OCI-LY1 (cell line): ENCODE results near the gene LCMT1.

Source experiments
- H2AFZ ChIP-seq: fragments of 200-600 bp; sonication (generic), shearing (Covaris generic); 2 replicates; pipeline ENCODE4 v1.6.0; 2014; ENCODE audit warnings: antibody characterized with exemption, mild to moderate bottlenecking, low read length
- H3F3A ChIP-seq: fragments of 200-600 bp; sonication (generic), shearing (Covaris generic); 2 replicates; pipeline ENCODE4 v1.6.0; 2014; ENCODE audit warnings: mild to moderate bottlenecking, antibody characterized with exemption, low read length, moderate library complexity; ENCODE audit not compliant: insufficient read depth
- H3K27ac ChIP-seq: fragments of 200-600 bp; sonication (generic); 2 replicates; pipeline ENCODE4 v1.5.1; 2014; ENCODE audit warnings: low read length, mixed run types, mild to moderate bottlenecking, low read depth; ENCODE audit not compliant: poor library complexity, severe bottlenecking
- H3K27me3 ChIP-seq: fragments of 200-600 bp; sonication (generic); 2 replicates; pipeline ENCODE4 v1.6.0; 2014; ENCODE audit warnings: antibody characterized with exemption, mild to moderate bottlenecking, low read length, moderate library complexity; ENCODE audit not compliant: insufficient read depth
- H3K36me3 ChIP-seq: fragments of 200-600 bp; sonication (generic); 2 replicates; pipeline ENCODE4 v1.6.1; 2014; ENCODE audit warnings: mild to moderate bottlenecking, antibody characterized with exemption, low read length, moderate library complexity, mixed read lengths; ENCODE audit not compliant: insufficient read depth
- H3K4me1 ChIP-seq: fragments of 200-600 bp; sonication (generic); 2 replicates; pipeline ENCODE4 v1.5.1; 2014; ENCODE audit warnings: mild to moderate bottlenecking, low read length, moderate library complexity; ENCODE audit not compliant: insufficient read depth, severe bottlenecking
- H3K4me2 ChIP-seq: fragments of 200-600 bp; sonication (generic), shearing (Covaris generic); 2 replicates; pipeline ENCODE4 v1.6.1; 2014; ENCODE audit warnings: low read length
- H3K4me3 ChIP-seq: fragments of 200-600 bp; sonication (generic); 2 replicates; pipeline ENCODE4 v1.5.1; 2014; ENCODE audit warnings: low read length, low read depth, mild to moderate bottlenecking, mixed read lengths; ENCODE audit not compliant: poor library complexity, severe bottlenecking
- H3K79me2 ChIP-seq: fragments of 200-600 bp; shearing (Covaris generic); 2 replicates; pipeline ENCODE4 v1.6.1; 2016; ENCODE audit warnings: mixed run types, low read length, mixed read lengths; ENCODE audit not compliant: insufficient read depth
- H3K9ac ChIP-seq: fragments of 200-600 bp; sonication (generic), shearing (Covaris generic); 2 replicates; pipeline ENCODE4 v1.6.1; 2014; ENCODE audit warnings: mild to moderate bottlenecking, low read length, mixed read lengths
- H3K9me2 ChIP-seq: fragments of 200-600 bp; sonication (generic), shearing (Covaris generic); 2 replicates; pipeline ENCODE4 v1.6.1; 2014; ENCODE audit warnings: low read depth, mild to moderate bottlenecking, low read length, mixed read lengths
- H3K9me3 ChIP-seq: fragments of 200-600 bp; shearing (Covaris generic); 2 replicates; pipeline ENCODE4 v1.6.1; 2014; ENCODE audit warnings: low read length, mixed read lengths
- H4K20me1 ChIP-seq: fragments of 200-600 bp; sonication (generic), shearing (Covaris generic); 2 replicates; pipeline ENCODE4 v1.6.0; 2016; ENCODE audit warnings: mild to moderate bottlenecking, low read length; ENCODE audit not compliant: insufficient read depth
- EZH2 ChIP-seq: fragments of 200-600 bp; sonication (generic), shearing (Covaris generic); IDR thresholded peaks from 2 replicates; pipeline ENCODE4 v1.8.0; 2017; ENCODE audit warnings: borderline replicate concordance, mixed run types, mild to moderate bottlenecking, antibody characterized with exemption, low read length, moderate library complexity, mixed read lengths
- TF ChIP-seq, protein P1 (sequence below): fragments of 200-600 bp; sonication (generic), shearing (Covaris generic); IDR thresholded peaks from 2 replicates; pipeline ENCODE4 v1.5.1; 2017; ENCODE audit warnings: mild to moderate bottlenecking, antibody characterized with exemption, low read length, moderate library complexity, mixed read lengths

LCMT1 gene

DNA sequence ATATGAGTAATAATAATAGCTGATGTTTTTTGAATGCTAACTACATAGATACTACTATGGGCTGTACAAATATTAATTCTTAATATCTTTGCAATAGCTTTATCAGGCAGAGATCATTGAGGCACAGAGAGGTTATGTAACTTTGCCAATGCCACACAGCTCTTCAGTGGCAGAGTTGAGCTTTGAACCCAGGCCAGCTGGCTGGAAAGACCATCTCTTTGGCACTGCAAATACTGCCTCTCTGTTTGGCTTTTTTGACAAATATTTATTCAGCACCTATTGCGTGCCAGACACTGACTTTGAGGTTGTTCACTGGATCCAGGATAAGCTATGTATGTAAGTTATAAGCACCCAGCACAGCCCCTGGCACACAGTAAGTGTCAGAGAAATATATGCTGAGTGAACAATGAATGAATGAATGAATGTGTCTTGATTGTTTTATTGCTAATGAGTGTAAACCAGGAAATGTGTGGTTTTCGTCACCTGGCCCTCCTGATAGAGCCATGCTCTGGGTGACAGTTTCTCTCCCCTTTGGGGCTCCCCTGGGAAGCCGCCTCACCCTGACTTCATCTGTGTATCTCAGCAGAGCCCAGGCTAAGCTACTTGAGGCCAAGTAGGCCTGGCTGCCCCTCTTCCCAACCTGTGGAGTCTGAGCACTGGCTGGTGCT is 107.7 kb downstream of the LCMT1 start:
- no peaks in the 10 kb centered on the region for H3K9me3 ChIP-seq
- H3K79me2 ChIP-seq: no peaks in the 10 kb centered on the region
- no peak for TF ChIP-seq EZH2
- TF ChIP-seq, protein P1, sequence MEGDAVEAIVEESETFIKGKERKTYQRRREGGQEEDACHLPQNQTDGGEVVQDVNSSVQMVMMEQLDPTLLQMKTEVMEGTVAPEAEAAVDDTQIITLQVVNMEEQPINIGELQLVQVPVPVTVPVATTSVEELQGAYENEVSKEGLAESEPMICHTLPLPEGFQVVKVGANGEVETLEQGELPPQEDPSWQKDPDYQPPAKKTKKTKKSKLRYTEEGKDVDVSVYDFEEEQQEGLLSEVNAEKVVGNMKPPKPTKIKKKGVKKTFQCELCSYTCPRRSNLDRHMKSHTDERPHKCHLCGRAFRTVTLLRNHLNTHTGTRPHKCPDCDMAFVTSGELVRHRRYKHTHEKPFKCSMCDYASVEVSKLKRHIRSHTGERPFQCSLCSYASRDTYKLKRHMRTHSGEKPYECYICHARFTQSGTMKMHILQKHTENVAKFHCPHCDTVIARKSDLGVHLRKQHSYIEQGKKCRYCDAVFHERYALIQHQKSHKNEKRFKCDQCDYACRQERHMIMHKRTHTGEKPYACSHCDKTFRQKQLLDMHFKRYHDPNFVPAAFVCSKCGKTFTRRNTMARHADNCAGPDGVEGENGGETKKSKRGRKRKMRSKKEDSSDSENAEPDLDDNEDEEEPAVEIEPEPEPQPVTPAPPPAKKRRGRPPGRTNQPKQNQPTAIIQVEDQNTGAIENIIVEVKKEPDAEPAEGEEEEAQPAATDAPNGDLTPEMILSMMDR: no peak

DNA sequence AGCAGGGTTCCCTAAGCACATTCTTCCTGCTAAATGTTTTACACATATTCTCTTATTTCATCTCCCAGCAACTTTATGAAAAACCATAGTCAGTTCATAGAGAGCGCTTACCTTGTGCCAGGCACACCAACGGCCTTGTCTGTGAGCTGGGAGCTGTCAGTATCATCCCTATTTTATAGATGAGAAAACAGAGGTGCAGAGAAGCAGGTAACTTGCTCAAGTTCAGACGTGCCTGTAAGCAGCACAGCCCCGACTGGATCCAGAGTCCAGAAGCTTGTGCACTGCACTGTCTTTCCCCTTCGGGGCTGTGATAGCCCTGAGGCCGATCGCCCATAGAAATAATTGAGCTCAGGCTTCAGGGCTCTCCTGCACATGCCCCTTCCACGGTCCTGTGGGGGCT is 111.4 kb downstream of the LCMT1 start:
- no peak for TF ChIP-seq EZH2
- TF ChIP-seq, protein P1: no peak

More for the DNA sequence above, 107.7 kb downstream of the LCMT1 start:
- H3K27me3 ChIP-seq: no peaks in the 10 kb centered on the region
- no peak overlapping the region for H3K9ac ChIP-seq
- no peaks in the 10 kb centered on the region for H3K9me2 ChIP-seq
- H2AFZ ChIP-seq: no peak overlapping the region
- H3K4me1 ChIP-seq: no peaks in the 10 kb centered on the region
- H3F3A ChIP-seq: no peaks in the 10 kb centered on the region
- no peak overlapping the region for H3K27ac ChIP-seq
- no peak overlapping the region for H3K4me3 ChIP-seq
- no peaks in the 10 kb centered on the region for H4K20me1 ChIP-seq
- no peaks in the 10 kb centered on the region for H3K36me3 ChIP-seq
- H3K4me2 ChIP-seq: no peak overlapping the region

DNA sequence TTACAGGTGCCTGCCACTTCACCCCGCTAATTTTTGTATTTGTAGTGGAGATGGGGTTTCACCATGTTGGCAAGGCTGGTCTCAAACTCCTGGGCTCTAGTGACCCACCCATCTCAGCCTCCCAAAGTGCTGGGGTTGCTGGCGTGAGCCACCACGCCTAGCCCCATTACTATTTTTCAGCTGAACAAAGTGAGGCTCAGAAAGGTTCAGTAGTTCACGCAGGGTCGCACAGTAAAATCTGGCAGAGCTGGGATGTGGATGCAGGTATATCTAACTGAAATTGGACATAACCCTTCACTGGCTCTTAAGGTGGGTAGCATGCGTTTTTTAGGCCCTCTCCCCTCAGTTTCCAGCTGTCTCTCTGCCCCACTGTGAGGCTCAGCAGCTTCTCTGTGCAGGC is 112.4 kb downstream of the LCMT1 start:
- no peaks in the 10 kb centered on the region for H3K79me2 ChIP-seq
- H3K36me3 ChIP-seq: no peaks in the 10 kb centered on the region
- no peak overlapping the region for H3K4me3 ChIP-seq
- no peak overlapping the region for H2AFZ ChIP-seq
- H3K27me3 ChIP-seq: no peaks in the 10 kb centered on the region
- H4K20me1 ChIP-seq: no peaks in the 10 kb centered on the region
- no peak for TF ChIP-seq EZH2
- TF ChIP-seq, protein P1: no peak
- no peaks in the 10 kb centered on the region for H3K4me1 ChIP-seq
- no peaks in the 10 kb centered on the region for H3F3A ChIP-seq
- no peaks in the 10 kb centered on the region for H3K9me2 ChIP-seq
- no peak overlapping the region for H3K4me2 ChIP-seq
- H3K9me3 ChIP-seq: no peaks in the 10 kb centered on the region
- H3K9ac ChIP-seq: no peak overlapping the region
- no peak overlapping the region for H3K27ac ChIP-seq

More for the DNA sequence above, 111.4 kb downstream of the LCMT1 start:
- Histone ChIP-seq H3K36me3 (no peaks in the 10 kb centered on the region), H3K27ac (no peak overlapping the region), H3K4me1 (no peaks in the 10 kb centered on the region), H3K9me3 (no peaks in the 10 kb centered on the region), H4K20me1 (no peaks in the 10 kb centered on the region), H3K9me2 (no peaks in the 10 kb centered on the region), H2AFZ (no peak overlapping the region), H3K4me2 (no peak overlapping the region), H3K9ac (no peak overlapping the region), H3K27me3 (no peaks in the 10 kb centered on the region), H3K79me2 (no peaks in the 10 kb centered on the region), H3F3A (no peaks in the 10 kb centered on the region), H3K4me3 (no peak overlapping the region)
